AML-193 (cell line): ENCODE measurements around the gene CHRND.

ENCODE experiments used
- DNase-seq, 2 experiments: peaks; one replicate each; lab custom pipeline; 2025; lab: John Stamatoyannopoulos, UW

Gene CHRND

GRCh38 chr2:232576995-232577394 is 51.0 kb downstream of the CHRND start:
- no peak for DNase-seq

- DNase-seq, result no peak
Measured at GRCh38 chr2:232577841-232578240, 51.9 kb downstream of the CHRND start.

DNA sequence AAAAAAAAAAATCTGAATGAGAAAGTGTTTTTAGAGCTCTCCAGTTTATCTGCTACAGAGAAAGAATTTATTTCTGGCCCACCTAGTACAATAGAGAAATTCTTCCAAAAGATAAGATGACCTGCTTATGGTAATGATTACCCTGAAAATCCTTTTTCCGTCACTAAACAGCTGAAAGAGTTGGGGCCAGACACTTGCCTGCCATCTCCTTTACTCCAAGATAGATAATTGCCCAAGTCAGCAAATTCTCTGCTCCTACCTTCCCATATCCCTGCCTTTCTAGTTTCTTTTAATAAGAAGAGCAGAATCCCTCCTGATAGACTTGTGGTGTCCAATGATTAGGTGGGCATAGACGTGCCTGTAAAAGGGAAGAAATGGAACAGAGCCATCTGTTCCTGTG is 52.7 kb downstream of the CHRND start:
- DNase-seq, result no peak

GRCh38 chr2:232580648-232580981 is 54.7 kb downstream of the CHRND start:
- no peak for DNase-seq

GRCh38 chr2:232581725-232582124 is 55.8 kb downstream of the CHRND start:
- DNase-seq, result no peak

GRCh38 chr2:232584238-232584637 is 58.3 kb downstream of the CHRND start:
- no peak for DNase-seq
